ENCODE data around the gene MPHOSPH9.
A peak's percentile ranks its signal among the peaks of the same experiment; 100 is the strongest.

DNA sequence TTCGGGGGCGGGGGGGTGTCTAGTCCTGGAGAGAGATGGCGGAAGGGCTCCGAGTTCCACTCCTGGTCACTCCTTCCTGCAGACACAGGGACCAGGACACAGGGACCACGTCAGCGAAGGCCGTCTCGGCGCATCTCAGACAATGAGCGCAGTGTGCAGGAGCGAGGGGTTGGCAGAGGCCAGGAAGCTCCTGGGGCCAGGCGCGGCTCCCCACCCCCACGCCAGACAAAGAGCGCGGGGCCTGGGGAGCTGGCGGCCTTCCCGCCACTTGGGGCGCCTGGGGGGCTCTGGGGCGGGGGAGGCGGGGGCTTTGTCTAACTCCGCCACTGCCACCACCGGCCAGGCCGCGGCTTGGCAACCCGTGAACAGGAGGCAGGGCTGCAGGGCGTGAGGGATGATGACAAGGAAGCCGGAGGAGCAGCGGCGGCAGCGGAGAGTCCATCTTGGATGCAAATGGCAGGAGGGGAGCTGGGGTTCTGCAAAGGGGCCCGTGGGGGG, 36.5 kb upstream of the MPHOSPH9 start:
- no peak for TF ChIP-seq CTCF (IDR thresholded peaks at IDR 0.05)
- 0 out of 2 replicates have a peak, but pooled peaks have one; percentile 34 for TF ChIP-seq SP1 (CRISPR knock-in tag; conservative IDR thresholded peaks at IDR 0.05)
